Kidney glomerular epithelial cell (primary cell): ENCODE measurements around the gene ACY1.

Source experiments
- DNase-seq: peaks from one replicate; lab custom pipeline; 2025; lab: John Stamatoyannopoulos, UW

Gene ACY1

GRCh38 chr3:51982838-51983577 is at the start of gene ACY1:
Gene ACY1, plus strand, starts transcription at chr3:51983535. Its CDS starts 530 bp downstream, at chr3:51984065.
- DNase-seq = peak; percentile 63

GRCh38 chr3:51934139-51934850 is 49.0 kb upstream of the ACY1 start:
- DNase-seq = no peak

DNA sequence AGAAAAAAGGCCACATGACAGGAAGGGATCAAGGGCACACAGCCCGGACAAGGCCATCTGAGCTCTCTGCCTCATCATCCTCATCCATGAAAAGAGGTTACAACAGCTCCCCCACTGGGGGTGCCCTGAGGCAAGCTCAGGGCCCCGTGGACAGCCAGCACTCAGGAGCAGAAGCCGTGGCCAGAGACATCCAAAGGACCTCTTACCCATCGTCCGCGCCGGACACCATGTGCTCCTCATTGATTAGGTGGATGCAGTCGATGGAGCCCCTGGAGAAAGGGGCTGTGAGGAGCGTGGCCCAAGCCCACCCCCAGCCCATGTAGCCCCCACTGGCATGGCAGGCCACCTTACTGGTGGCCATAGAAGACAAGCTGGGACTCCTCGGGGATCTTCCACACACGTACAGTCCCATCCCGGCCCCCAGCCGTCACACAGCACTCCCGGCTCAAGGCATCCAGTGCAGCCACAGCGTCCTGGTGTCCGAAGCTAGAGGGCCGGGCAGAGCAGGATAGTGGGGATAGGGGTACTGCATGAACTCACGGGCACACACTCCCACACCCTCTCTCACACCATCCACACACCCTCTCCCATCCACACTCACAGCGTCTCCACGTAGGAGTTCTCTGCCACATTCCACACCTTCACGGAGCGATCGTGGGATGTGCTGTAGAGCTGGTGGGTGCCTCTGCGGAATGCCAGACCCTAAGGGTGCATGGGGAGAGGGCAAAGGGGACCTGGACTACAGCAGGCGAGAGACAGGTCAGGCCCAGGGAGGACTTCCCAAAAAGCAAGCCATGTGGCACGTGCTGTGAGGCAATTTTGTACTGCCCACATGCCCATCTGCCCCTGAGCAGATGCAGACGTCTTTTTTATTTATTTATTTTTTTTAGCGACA is 48.1 kb upstream of the ACY1 start:
- no peak for DNase-seq

GRCh38 chr3:51935886-51936755 is 47.2 kb upstream of the ACY1 start:
- no peak for DNase-seq

- DNase-seq = no peak
These were observed 46.3 kb upstream of the ACY1 start for GRCh38 chr3:51937014-51937413.

DNA sequence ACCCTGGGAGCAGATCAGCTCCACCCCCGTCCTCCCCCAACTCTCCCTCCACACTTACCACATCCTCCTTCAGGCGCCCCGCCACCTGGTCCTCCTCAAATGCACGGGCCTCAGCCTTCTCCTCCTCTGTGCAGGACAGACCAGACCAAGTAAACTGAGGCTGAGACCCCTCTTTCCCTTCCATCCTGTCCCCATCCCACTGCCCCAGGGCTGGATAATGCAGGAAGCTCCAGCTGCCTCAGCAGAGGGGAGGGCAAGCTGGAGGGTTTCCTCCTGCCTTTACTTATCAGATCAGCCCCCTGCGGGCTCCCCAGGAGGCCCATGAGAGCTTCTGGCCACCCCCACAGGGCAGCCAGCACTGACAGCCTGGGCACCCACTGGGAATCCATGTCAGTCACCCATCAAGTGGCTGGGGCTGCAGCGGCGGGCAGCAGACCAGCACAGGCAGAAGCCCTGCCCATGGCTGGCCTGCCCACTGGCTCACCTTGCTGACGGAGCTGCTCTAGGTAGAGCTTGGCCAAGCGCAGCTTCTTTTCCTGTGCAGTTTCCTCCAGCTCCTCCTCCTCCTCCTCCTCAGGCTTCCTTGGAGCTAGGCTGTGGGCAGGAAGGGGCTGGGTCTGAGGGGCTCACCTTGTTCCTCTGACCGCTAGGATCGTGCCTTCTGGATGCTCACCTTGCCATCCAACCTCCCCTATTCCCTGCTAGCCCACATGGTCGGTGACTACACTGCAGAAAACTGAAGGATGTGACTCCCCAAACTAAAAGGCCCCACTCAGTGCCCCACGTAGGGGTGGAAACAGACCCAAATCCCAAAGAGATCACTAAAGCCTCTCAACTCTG is 45.5 kb upstream of the ACY1 start:
- no peak for DNase-seq

GRCh38 chr3:51938780-51939425 is 44.4 kb upstream of the ACY1 start:
- no peak for DNase-seq

GRCh38 chr3:51940648-51941462 is 42.5 kb upstream of the ACY1 start:
- no peak for DNase-seq

- DNase-seq = no peak
These were observed 41.9 kb upstream of the ACY1 start for GRCh38 chr3:51941463-51941797.

GRCh38 chr3:51941798-51942602 is 41.3 kb upstream of the ACY1 start, which contains the start of the genes PARP3 and RRP9:
Gene PARP3, plus strand, starts transcription at chr3:51942363. Its CDS starts 993 bp downstream, at chr3:51943356.
Gene RRP9, minus strand, starts transcription at chr3:51941904. Its CDS starts 37 bp downstream, at chr3:51941867.
- peak; percentile 99 for DNase-seq

GRCh38 chr3:51942603-51943450 is 40.5 kb upstream of the ACY1 start:
- peak; percentile 36 for DNase-seq

DNA sequence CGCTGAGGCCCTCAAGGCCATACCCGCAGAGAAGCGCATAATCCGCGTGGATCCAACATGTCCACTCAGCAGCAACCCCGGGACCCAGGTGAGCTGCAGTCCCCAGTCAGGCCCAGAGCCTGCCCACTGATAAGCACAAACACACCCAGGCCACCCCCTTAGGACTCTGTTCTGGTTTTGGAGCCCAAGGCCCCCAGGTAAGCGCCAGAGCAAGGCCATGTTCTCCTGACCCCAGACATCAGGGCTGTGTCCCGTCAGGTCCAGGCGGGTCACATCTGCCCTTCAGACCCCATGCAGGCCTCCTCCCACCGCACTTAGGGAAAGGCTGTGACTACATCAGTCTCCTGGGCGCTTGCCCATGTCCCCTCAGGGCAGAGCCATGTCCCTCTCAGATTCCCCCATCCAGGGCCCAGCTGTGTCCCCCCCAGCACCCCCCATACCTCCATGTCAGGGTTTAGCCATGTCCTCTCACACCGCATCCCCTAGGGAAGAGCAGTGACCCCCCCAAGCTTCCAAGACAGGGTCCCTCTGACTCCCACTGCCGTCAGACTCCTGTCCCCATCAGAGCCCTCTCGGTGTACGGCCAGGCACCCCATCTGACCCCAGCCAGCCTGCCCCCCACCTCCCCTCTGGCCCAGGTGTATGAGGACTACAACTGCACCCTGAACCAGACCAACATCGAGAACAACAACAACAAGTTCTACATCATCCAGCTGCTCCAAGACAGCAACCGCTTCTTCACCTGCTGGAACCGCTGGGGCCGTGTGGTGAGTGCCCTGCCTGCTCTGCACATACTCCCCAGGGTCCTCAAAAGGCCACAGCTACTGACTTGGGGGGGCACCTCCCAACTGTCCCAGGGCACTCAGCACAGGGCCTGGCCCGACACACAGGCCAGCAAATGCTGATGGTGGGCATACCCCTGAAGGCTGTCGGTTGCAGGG is 39.6 kb upstream of the ACY1 start:
- no peak for DNase-seq

GRCh38 chr3:51944451-51945021 is 38.8 kb upstream of the ACY1 start:
- DNase-seq = no peak

DNA sequence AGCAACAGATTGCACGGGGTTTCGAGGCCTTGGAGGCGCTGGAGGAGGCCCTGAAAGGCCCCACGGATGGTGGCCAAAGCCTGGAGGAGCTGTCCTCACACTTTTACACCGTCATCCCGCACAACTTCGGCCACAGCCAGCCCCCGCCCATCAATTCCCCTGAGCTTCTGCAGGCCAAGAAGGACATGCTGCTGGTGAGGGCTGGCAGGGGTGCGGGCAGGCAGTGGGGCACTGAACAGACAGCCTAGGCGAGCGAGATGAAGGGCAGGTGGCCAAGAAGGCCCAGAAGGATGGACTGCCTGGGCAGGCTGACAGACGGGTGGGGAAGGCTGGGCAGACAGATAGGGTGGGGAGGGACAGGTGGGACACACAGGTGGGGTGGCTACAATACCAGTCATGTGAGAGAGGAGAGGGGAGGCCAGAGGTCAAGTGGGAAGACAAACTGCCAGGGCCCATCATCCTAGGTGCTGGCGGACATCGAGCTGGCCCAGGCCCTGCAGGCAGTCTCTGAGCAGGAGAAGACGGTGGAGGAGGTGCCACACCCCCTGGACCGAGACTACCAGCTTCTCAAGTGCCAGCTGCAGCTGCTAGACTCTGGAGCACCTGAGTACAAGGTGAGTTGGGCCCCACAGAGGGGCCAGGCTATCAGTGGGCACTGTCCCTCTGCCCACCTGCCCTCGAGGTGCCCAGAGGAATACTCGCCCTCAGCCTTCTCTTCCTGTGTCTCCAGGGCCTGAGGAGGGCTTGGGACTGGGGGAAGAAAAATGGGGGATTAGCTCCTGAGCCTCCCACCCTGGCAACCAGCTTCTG is 38.1 kb upstream of the ACY1 start:
- DNase-seq = no peak
